ENCODE measurements around the gene C6orf89.
"Not testable (repeated sequence)": the region's sequence is repeated elsewhere in the genome, so short reads cannot be mapped to it uniquely, and the experiment has no call there.

Gene C6orf89

DNA sequence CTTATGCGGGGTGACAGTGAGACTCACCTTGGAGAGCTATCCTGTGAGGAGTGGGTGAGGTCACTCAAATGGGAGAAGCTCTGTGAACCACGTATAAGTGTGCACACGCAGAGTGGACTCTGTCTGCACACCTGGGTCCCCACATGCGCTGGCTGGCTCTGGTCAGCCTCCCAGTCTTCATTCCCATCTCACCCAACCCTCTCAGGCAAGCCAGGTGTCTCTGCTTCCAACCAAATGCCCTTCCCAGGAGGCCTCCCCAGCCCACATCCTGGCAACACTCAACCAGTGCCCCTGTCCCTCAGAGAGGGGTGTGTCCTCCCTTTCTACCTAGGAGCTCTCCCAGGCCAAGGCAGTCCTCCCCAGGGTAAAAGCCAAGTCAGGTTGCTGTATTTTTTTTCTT, 60.8 kb downstream of the C6orf89 start:
- TF ChIP-seq, protein P1, sequence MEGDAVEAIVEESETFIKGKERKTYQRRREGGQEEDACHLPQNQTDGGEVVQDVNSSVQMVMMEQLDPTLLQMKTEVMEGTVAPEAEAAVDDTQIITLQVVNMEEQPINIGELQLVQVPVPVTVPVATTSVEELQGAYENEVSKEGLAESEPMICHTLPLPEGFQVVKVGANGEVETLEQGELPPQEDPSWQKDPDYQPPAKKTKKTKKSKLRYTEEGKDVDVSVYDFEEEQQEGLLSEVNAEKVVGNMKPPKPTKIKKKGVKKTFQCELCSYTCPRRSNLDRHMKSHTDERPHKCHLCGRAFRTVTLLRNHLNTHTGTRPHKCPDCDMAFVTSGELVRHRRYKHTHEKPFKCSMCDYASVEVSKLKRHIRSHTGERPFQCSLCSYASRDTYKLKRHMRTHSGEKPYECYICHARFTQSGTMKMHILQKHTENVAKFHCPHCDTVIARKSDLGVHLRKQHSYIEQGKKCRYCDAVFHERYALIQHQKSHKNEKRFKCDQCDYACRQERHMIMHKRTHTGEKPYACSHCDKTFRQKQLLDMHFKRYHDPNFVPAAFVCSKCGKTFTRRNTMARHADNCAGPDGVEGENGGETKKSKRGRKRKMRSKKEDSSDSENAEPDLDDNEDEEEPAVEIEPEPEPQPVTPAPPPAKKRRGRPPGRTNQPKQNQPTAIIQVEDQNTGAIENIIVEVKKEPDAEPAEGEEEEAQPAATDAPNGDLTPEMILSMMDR (IDR thresholded peaks at IDR 0.05; ENCODE audit: low read depth, low read length, missing control alignments) = no peak
- Histone ChIP-seq H3K36me3 (replicated peaks) (no peaks in the 10 kb centered on the region), H3K27ac (no peak overlapping the region), H3K4me3 (ENCODE audit: low read depth, low read length) (no peak overlapping the region), H3K27me3 (replicated peaks) (no peaks in the 10 kb centered on the region)
- no peak for DNase-seq
- in situ Hi-C loops (cut with HindIII; ENCODE audit: low pct_ligation_motif_present, low sequenced_read_pairs) = no loop called here

DNA sequence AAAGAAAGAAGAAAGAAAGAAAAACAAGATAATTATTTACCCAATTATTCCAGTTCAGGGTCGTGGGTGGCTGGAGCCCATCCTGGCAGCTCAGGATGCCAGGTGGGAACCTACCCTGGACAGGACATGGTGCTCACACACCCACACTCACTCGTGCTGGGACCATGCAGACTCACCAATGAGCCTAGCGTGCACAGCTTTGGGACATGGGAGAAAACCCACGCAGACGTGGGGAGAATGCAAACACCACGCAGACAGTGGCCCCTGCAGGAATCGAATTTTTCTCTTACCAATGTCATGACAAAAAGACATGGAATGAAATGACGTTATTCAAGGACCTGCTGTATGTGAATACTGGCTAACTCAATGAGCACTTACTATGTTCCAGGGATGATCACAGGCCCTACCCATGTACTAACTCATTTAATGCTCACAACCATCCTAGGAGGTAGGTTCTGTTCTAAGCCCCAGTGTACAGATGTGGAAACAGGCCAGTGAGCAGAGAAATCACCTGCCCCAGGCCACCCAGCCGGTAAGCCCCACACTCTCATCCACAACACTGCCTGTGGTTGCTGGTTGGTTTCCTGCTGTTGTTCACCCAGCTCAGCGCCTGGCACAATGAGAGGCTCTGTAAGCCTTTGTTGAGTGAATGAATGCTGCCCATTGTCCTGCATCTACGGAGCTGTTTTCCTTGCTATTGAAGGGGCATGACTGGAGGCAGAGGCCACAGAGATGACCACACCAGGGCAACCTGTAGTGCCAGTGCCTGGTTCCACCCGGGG, 62.0 kb downstream of the C6orf89 start:
- Histone ChIP-seq H3K27me3 (replicated peaks) (no peaks in the 10 kb centered on the region), H3K36me3 (replicated peaks) (no peaks in the 10 kb centered on the region), H3K4me3 (ENCODE audit: low read depth, low read length) (no peak overlapping the region), H3K27ac (no peak overlapping the region)
- in situ Hi-C loops (cut with HindIII; ENCODE audit: low pct_ligation_motif_present, low sequenced_read_pairs) = no loop called here
- no peak for DNase-seq
- TF ChIP-seq, protein P1 (IDR thresholded peaks at IDR 0.05; ENCODE audit: low read depth, low read length, missing control alignments) = no peak

DNA sequence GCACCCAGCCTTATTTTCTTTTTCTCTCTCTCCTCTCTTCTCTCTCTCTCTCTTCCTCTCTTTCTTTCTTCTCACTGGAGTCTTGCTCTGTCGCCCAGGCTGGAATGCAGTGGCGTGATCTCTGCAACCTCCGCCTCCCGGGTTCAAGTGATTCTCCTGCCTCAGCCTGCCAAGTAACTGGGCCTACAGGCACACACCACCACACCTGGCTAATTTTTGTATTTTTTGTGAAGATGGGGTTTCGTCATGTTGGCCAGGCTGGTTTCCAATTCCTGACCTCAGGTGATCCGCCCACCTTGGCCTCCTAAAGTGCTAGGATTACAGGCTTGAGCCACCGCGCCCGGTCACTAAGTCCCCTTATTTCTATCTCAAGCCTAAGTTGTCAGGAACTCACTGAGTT, 63.3 kb downstream of the C6orf89 start:
- in situ Hi-C loops (cut with HindIII; ENCODE audit: low pct_ligation_motif_present, low sequenced_read_pairs); H3K36me3 ChIP-seq (replicated peaks); H3K27me3 ChIP-seq (replicated peaks); H3K4me3 ChIP-seq (ENCODE audit: low read depth, low read length); DNase-seq: not testable (repeated sequence)
- H3K27ac ChIP-seq = peak overlapping the region; percentile 92

DNA sequence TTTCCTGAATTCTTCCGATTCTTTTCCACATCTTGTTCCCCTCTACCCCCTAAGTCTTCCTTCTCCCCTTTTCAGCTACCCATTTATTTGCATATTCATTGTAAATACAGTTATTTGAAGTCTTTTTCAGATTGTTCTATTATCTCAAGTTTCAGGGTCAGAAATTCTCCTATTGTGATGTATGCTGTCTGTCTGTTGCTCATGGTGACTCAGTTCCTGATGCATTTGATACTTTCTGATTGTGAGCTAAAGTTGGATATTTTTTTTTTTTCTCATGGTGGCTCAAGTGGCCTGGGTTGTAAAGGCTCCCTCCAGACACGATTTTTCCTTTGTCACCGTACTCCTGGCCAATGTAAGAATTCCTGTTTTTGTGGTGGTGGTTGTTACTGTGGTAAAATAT, 63.9 kb downstream of the C6orf89 start:
- peak; percentile 80 for DNase-seq
- Histone ChIP-seq H3K36me3 (replicated peaks) (no peaks in the 10 kb centered on the region), H3K27ac (peak overlapping the region; percentile 92), H3K4me3 (ENCODE audit: low read depth, low read length) (no peak overlapping the region), H3K27me3 (replicated peaks) (no peaks in the 10 kb centered on the region)
- TF ChIP-seq, protein P1 (IDR thresholded peaks at IDR 0.05; ENCODE audit: low read depth, low read length, missing control alignments) = no peak
- in situ Hi-C loops (cut with HindIII; ENCODE audit: low pct_ligation_motif_present, low sequenced_read_pairs) = no loop called here

DNA sequence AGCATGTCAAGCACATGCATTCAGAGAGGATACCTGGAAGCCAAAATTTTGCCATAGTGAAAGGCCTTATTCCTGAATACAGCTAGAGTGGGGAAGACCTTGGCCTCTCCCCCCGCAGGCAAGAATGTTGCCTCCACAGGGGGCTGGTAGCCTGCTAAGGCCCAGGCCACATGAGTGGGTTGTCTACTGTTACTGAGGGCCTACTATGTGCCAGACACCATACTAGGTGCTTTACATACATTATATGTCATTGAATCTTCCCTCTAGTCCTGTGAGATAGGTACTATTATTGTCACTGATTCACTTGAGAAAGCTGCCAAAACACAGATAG, 68.1 kb downstream of the C6orf89 start:
- no peaks in the 10 kb centered on the region for H3K27me3 ChIP-seq (replicated peaks)

DNA sequence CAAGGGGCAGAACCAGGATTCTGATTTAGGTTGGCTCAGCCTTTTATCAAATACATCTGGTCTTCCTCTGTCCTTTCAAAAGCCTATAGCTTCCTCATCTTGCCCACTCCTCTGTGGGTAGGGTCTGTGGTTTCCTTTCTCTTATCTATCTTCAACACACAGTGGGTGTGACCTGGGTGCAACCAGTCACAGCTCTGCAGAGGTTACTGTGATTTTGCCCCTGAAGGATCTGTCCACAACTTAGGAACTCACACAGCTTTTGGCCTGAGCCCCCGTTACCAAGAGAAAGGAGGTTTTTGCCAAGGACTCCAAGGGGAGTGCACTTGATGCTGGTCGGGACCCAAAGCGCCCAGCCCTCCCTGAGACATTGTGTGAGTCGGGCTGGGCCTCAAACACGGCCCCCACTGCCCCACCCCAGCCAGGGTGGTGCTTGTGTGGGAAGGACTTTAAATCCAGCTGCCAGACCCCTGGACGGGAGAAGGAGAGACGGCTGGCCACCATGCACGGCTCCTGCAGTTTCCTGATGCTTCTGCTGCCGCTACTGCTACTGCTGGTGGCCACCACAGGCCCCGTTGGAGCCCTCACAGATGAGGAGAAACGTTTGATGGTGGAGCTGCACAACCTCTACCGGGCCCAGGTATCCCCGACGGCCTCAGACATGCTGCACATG, 68.6 kb downstream of the C6orf89 start, which contains the start of gene PI16:
Gene PI16, plus strand, starts transcription at position 477 of the 670 bp plus-strand sequence. Its CDS starts 23 bp downstream, at position 500.
- no peaks in the 10 kb centered on the region for H3K36me3 ChIP-seq (replicated peaks)
- DNase-seq = no peak
- no peak within 1 kb of the TSS for H3K4me3 ChIP-seq (ENCODE audit: low read depth, low read length)
- TF ChIP-seq, protein P1 (IDR thresholded peaks at IDR 0.05; ENCODE audit: low read depth, low read length, missing control alignments) = no peak
- in situ Hi-C loops (cut with HindIII; ENCODE audit: low pct_ligation_motif_present, low sequenced_read_pairs) = no loop called here
- H3K27me3 ChIP-seq (replicated peaks) = no peaks in the 10 kb centered on the region
- no peak within 1 kb of the TSS for H3K27ac ChIP-seq

More for the DNA sequence above, 68.1 kb downstream of the C6orf89 start:
- H3K36me3 ChIP-seq (replicated peaks) = no peaks in the 10 kb centered on the region
- no peak overlapping the region for H3K27ac ChIP-seq
- TF ChIP-seq, protein P1 (IDR thresholded peaks at IDR 0.05; ENCODE audit: low read depth, low read length, missing control alignments) = no peak
- DNase-seq = no peak
- in situ Hi-C loops (cut with HindIII; ENCODE audit: low pct_ligation_motif_present, low sequenced_read_pairs) = no loop called here
- no peak overlapping the region for H3K4me3 ChIP-seq (ENCODE audit: low read depth, low read length)

All from brain microvascular endothelial cell (primary cell).